ENCODE results near the gene HSPA12B.

DNA sequence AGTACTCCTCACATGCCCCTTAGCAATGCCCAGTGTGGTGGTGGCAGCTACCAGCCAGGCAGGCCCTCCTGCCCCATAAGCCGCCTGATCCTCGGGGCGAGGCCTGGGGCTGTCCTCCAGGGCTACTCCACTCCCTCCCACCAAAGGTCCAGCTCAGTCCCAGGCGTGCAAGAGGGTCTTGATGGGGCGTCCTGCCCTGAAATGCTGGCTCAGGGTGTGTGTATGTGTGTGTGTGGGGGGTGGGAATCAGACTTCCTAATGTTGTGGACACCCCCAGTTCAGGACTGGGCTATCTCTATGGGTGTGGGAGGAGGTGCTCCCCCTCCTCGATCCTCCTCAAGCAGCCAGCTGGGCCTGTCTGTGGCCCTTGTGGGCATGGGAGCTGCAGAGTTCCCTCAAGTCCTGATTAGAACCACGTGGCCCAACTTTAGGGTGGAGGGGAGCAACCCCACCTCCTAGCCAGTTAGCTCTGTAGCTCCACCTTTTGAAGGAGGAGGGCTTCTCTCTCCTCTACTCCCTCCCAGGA, 7.5 kb downstream of the HSPA12B start:
- TF ChIP-seq, protein P1, sequence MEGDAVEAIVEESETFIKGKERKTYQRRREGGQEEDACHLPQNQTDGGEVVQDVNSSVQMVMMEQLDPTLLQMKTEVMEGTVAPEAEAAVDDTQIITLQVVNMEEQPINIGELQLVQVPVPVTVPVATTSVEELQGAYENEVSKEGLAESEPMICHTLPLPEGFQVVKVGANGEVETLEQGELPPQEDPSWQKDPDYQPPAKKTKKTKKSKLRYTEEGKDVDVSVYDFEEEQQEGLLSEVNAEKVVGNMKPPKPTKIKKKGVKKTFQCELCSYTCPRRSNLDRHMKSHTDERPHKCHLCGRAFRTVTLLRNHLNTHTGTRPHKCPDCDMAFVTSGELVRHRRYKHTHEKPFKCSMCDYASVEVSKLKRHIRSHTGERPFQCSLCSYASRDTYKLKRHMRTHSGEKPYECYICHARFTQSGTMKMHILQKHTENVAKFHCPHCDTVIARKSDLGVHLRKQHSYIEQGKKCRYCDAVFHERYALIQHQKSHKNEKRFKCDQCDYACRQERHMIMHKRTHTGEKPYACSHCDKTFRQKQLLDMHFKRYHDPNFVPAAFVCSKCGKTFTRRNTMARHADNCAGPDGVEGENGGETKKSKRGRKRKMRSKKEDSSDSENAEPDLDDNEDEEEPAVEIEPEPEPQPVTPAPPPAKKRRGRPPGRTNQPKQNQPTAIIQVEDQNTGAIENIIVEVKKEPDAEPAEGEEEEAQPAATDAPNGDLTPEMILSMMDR (IDR thresholded peaks at IDR 0.05): no peak
- TF ChIP-seq POLR2A (IDR thresholded peaks at IDR 0.05): no peak

Data from heart left ventricle (tissue), 13 donors.